DMS 273 (cell line): ENCODE results near the gene MDFIC.
"Not testable (repeated sequence)": the region's sequence is repeated elsewhere in the genome, so short reads cannot be mapped to it uniquely, and the experiment has no call there.

ENCODE experiments used
- DNase-seq: peaks from one replicate; lab custom pipeline; 2025; ENCODE audit not compliant: unreplicated experiment; lab: John Stamatoyannopoulos, UW

The MDFIC gene, protein sequence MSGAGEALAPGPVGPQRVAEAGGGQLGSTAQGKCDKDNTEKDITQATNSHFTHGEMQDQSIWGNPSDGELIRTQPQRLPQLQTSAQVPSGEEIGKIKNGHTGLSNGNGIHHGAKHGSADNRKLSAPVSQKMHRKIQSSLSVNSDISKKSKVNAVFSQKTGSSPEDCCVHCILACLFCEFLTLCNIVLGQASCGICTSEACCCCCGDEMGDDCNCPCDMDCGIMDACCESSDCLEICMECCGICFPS

DNA sequence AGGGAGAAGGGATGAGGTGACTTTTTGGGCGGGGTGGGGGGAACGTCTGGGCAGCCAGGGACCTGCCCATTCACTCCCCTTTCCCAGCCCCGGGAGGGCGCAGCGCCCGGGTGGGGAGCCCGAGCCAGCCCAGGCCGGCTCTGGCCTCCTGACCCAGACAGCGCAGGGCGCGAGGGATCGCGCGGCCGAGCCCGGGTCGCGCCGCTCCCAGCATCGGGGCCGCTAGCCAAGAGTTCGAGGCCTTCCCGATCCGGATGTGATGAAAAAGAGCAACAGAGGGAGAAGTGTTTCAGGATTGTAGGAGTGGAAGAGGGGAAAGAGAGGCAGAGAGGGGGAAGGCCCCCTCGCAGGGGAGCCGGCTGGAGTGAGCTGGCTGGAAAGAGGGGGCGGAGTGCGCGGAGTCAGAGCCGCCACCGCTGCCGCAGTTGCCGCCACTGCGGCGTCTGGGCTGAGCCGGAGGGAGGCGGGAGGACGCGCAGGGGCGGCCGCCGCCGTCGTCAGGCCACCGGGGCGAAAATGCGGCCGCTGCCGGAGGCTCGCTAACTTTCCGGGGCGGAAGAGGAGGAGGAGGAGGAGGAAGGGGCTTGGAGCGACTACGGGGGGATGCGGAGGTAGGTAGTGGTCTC, at the start of gene MDFIC:
MDFIC (plus strand) TSS at position 69 of the 626 bp plus-strand sequence. CDS start 940 bp downstream, outside the sequence.
- DNase-seq, result peak; percentile 83

DNA sequence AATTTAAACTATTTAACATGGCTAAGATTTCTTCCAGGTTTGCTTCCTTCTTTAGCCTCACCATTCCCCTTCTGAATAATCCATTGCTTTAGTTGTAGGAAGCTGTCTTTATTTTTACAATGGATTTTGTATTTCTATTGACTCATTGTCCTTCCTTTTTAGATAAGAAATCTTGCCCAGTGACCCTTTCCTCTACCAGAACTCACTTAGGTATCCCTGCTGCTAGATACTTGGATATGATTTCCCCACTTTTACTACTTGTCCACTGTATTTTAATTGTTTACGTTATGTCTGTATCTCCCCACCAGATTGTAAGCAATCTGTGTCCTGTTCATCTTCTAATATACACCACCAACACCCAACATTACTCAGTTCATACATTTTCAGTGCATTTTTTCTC, 47.7 kb upstream of the MDFIC start:
- DNase-seq, result no peak

DNA sequence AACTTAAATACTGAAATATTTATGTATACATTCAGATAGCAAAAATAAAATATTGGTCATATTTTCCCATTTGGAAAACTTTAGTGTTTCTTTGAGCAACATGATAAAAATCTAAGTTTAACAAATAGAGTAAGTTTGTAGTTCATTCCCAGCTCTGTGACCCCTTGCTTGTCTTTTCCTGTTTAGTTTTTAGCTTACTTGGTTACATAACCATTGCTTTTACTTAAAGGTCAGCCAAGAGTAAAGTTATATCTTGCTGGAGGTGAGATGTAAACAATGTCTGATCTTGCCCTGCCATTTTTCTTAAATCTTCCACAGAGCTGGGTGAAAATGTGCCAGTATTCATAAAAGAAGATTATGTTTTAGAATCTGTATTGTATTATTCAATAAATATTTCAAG, 46.7 kb upstream of the MDFIC start:
- no peak for DNase-seq

DNA sequence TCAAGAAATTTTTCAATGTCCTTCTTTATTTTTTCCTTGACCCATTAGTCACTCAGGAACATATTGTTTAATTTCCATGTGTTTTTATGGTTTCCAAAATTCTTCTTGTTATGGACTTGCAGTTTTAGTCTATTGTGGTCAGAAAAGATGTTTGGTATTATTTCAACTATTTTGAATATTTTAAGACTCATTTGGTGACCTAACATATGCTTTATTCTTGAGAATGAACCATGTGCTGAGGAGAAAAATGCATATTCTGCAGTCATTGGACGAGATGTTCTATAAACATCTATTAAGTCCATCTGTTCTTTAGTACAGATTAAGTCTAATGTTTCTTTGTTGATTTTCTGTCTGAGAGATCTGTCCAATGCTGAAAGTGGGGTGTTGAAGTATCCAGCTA, 42.3 kb upstream of the MDFIC start:
- peak; percentile 12 for DNase-seq

DNA sequence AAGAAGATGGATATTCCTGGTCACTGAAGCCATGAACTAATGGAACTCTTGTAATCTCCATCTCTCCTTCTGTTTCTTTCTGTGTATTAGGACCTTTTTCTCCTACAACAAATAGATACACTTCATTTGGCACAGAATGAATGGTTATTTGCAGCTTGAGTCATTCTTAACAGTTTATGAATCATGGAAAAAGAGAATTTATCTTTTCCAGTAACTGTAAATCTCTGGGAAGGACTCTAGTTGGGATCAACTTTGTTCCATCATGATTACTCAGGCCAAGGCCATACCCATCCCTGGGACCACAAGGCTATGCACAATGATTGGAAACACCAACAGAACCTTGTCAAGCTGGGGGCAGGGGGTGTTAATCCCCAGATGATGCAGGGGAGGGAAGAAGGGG, 36.1 kb upstream of the MDFIC start:
- DNase-seq, result no peak

DNA sequence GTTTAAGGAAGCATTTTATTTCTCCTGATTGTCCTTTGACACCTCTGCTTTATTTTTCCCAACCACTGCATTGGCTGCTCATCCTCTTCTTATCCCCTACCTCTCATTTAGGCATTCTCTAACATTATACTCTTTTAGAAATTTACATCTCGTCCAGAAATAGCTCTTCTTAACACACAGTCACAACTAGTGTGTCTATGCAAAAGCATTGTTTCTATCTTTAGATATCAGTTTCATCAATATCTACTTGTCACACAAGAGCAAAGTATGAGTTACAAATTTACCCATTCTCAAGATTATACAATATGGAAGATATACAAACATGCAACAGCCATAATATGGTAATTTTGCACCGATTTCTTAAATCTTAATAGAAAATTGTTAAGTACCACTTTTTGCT, 35.7 kb upstream of the MDFIC start:
- no peak for DNase-seq

DNA sequence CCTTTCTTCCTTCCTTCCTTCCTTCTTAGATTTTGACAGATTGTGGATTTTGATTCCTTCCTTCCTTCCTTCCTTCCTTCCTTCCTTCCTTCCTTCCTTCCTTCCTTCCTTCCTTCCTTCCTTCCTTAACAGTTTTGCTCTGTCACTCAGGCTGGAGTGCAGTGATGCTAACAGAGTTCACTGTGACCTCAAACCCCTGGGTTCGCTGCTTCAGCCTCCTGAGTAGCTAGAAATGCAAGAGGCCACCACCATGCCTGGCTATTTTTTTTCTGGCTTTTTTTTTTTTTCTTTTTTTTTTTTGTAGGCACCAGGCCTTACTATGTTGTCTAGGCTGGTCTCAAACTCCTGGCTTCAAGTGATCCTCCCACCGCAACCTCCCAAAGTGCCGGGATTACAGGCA, 32.8 kb upstream of the MDFIC start:
- DNase-seq, result not testable (repeated sequence)

DNA sequence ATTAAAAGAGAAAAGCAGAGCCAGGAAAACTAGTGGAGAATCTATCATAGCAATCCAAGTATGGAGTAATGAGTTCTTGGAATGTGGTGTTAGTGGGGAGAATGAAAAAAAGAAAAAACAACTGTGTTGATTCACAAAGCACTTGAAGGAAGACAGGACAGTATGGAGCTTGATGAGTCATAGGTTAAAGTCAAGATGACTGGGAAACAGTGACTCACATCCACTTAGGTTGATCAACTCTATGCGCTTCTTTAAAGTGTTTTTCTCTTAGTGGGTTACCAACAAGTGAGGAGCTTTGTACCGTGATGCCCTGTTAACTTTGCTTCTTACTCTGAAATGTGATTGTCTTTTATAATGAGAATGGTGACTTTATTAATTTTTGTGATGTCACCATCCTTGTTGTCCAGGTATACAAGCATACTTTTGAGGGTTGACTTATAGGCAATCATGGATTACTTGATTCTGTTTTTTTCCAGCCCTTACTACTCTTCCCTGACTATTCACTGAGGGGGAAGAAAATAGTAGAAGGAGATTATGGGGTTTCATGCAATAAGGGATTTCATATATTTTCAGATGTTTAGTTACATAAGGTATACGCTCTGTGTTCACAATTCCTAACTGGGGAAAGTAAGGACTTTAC, 32.1 kb upstream of the MDFIC start:
- no peak for DNase-seq

DNA sequence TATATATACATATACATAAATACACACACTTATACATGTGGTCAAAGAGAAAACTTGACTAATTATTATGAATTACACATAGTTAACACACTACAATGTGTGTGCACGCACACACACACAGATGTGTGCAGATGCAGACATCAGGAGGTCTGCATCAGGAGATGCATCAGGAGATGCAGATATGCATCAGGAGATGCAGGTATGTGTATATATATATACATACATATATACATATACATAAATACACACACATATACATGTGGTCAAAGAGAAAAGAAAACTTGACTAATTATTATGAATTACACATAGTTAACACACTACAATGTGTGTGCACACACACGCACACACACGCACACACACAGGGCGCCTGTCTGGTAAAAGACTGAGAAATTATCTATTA, 31.3 kb upstream of the MDFIC start:
- DNase-seq, result no peak

DNA sequence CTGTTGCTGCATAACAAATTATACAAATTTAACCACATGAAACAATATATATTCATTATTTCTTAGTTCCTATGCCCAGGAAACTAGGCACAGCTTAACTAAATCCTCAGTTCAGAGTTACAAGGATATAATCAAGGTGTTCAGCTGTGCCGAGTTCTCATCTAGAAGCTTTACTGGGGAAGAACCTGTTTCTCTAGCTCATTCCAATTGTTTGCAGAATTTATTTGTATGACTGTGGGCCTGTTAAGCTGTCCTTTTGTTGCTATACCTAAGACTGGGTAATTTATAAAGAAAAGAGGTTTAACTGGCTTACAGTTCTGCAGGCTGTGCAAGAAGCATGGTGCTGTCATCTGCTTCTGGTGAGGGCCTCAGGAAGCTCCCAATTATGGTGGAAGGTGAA, 21.8 kb upstream of the MDFIC start:
- DNase-seq, result no peak

DNA sequence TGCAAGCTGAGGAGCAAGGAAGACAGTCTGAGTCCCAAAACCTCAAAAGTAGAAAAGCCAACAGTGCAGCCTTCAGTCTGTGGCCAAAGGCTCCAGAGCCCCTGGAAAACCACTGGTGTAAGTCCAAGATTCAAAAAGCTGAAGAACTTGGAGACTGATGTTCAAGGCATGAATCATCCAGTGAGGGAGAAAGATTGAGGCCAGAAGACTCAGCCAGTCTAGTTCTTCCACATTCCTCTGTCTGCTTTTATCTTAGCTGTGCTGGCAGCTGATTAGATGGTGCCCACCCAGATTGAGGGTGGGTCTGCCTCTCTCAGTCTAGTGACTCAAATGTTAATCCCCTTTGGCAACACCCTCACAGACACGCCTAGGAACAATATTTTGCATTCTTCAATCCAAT, 20.1 kb upstream of the MDFIC start:
- no peak for DNase-seq

DNA sequence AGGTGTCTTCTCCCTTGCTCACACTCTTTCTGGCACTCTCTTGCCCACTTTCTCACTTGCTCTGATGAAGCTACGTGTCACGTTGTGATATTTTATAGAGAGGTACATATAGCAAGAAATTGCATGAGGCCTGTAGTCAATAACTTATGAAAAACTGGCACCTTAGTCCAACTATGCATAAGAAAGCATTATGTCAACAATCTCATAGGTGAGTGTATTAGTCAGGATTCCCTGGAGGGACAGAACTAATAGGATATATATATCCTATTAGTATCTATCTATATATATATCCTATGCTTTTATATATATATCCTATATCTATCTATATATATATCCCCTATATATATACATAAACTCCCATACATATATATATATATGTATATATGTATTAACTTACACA, 18.8 kb upstream of the MDFIC start:
- no peak for DNase-seq

DNA sequence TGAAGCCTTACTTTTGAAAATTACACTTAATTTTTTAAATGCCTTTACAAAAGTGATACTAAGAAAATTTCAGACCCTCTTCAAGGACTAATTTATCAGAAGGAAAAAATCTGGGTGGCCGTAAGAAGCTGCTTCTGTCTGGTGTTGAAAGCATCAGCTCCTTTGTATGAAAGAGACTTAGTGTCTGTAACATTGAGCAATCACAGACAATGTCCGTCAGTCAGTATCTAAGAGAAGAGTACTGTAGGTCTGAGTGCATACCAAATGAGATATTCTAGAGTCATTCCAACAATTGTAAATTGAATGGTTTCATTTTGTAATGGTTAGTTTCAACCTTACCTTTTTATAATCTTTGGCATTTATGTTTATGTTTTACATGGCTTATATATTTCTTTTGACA, 11.1 kb upstream of the MDFIC start:
- DNase-seq, result no peak

DNA sequence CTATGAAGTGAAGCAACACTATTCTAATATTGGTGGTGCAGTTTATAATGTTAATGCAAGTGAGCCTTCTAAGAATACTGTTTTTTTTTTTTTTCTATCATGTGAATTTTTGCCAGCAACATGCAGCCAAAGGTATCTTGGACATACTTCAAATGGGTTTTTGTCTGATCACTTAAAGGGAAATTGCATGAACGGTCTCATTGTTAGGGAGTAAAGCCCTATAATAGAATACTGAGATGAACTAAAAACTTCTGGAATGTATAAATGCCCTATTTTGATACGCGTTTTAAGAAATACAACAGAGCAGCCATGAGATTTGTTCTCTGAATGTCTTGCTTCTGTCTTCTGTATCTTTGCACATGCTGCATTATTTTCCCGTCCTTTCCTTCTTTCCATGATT, 10.5 kb upstream of the MDFIC start:
- no peak for DNase-seq

DNA sequence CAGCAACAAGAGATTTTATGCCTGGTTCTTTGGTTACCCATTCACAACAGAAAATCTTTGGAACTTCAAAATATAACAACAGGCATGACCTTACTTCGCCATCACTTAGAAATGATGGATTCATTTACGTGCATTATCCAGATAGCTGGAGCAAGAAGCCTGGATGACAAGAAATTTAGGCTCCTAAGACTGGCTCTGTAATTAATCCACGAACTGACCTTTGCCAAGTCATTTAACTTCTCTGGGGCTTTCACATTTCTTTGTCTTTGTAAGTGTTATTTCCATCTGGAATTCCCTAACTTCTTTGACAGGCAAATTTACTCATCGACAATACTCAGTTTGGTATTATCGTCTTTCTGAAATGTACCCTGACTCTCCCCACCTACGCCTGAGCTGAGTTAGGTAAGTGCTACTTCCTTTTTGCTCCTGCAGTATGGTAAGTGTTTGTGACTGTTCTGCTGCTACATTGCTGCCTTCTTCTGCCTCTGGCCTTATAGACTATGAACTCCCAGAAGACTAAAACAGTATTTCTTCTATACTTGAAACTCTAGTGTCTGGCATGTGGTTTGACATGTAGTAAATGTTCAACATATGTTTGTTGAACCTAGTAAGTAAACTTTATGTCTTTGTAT, 5.5 kb upstream of the MDFIC start:
- DNase-seq, result no peak

DNA sequence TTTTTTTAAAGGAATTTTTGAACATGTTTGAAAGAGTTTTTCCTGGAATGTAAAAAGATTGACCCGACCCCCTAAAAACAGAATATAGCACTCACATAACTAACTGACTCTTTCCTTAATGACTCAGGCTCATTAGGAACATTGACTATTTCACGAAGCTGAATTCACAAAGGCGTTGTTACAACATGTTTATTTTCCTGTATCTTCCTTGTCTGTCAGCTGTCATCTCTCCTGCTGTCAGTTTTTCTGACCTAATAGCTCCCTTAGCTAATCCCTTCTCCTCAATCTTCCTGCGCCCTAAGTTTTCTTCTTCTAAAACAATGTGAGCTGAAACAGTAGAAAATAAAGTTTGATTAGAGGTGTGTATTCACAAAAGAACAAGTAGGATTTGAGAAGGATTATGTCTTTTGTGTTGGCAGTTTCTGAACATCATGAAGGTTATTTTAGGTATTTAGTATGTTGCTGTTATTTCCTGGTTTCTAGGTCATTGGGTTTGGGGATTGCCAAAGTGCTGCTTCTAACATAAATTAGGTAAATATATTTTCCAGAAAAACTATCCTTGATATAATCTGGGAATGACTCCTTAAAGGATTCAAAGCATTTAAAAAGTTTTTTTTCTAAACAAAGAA, 4.6 kb upstream of the MDFIC start:
- no peak for DNase-seq

DNA sequence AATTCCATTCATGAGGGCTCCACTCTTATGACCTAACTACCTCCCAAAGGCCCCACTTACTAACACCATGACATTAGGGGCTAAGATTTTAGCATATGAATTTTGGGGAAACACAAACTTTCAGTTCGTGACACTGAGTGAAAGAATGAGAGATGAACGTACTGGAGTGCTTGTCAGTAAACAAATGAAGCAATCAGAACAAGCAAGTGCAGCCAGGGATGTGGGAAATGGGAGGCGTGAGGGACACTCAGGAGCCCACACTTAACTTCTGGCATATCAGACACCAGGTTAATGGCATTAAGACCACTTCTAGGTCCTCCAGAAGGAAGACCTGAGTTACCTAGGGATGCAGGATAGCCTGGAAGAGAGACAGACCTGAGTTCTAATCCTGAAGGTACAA, 2.3 kb upstream of the MDFIC start:
- DNase-seq, result no peak

DNA sequence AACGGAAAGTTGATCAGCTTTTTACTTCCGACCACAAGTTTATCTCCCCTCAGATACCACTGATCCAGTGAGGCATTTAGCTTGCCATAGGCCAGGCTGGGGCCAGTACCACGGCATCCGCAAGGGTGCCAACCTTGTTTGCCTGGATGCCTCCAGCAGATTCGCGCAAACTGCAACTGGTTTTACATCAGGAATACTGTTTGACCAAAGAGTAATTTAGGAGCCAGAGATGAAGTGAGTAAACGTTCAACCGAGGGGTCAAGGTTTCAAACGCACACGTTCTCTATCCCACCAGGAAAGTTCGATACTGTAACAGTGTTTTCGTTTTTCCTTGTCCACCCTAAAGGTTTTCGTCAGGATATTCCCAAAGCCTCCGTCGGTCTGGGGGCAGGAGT, 266 bp upstream of the MDFIC start:
- peak; percentile 58 for DNase-seq

DNA sequence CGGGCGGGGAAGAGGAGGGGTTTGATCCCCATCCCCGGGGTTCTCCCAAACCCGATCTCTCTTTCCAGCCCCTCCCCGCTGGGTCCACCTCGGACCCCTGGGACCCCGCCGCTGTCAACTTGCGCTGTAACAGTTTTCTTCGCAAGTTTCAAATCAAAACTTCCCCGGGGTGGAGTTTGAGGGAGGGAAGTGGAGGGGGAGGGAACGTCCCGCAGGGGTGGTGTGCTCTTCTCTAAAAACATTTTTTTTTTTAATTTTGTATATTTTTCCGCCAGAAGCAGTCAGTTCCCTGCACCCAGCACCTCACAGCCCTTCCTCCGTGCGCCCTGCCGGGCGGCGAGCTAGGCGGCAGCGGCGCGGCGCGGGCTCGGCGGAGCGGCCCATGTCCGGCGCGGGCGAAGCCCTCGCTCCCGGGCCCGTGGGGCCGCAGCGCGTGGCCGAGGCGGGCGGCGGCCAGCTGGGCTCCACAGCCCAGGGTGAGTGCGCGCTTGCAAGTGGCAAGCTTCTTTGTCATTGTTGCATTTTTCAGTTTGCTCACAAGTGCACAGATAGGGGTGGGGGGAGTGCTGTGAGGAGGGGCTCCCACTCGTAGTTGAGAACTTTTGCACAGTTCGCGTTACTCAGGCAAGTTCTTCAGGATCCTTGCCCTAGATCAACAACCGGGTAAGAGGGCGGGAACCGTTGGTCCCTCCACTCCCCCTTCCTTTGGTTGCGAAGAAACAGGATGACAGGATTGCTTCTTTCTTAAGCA, 933 bp downstream of the MDFIC start:
- DNase-seq, result peak; percentile 75

DNA sequence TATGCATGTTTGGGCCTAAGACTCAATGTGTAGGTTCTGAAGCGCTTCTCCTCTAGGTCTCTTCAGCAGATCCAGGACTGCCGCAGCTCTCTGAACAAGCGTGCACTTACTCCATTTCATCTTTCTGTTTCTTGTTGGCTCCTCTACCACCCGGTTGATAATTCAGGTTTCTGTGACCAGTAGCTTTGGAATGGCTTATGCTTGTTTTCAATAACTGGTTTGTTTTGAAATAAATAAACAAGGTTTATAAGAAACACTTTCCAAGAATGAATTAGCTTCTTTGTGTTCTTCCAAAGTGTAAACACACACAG, 1.5 kb downstream of the MDFIC start:
- no peak for DNase-seq

DNA sequence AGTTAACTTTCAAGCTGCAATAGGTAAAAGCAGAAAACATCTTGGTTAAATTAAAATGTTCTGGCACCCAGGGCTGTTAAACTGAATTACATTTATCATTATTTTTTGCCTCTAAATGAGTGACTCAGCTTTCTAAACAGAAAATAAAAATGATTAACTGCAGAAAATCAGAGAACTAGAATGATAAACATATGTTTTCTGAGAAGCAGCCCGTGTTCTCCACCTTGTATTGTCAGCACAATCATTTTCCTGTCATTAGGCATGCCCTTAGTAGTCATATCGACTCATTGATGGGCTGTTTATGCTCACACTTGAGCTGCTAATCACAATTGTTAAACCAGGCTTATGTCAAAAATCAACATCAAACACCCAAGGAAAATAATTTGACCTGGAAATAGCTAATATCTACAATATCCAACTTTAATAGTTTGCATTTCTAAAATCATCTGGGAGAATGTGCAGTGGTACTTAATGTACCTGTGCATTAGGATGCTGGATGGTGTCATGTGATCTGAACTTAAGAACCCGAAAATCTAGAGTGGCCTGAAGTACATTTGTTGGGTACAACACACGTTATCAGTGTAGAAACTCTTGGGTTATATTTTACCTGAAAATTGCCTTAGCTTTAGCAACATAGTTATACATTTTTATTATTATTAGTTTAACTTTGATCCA, 2.3 kb downstream of the MDFIC start:
- DNase-seq, result no peak
